Subcutaneous abdominal adipose tissue (tissue), 5 donors: ENCODE results near the gene SCAMP5.

ENCODE experiments used
- H3K27ac ChIP-seq: one replicate; pipeline ENCODE4 v1.7.0; 2013; ENCODE audit warnings: low read depth, mild to moderate bottlenecking, inconsistent platforms, low read length, moderate library complexity
- H3K27me3 ChIP-seq, 5 donors: one replicate each; pipeline ENCODE4 v1.7.0; 2013; ENCODE audit warnings: low read length in 5 of 5, inconsistent platforms in 1 of 5; ENCODE audit not compliant: control insufficient read depth in 5 of 5, insufficient read depth in 4 of 5
- H3K36me3 ChIP-seq, 5 donors: one replicate each; pipeline ENCODE4 v1.7.0; 2013; ENCODE audit warnings: low read length in 5 of 5; ENCODE audit not compliant: control insufficient read depth in 5 of 5, insufficient read depth in 5 of 5
- H3K4me1 ChIP-seq, 5 donors: one replicate each; pipeline ENCODE4 v1.7.0; 2013; ENCODE audit warnings: low read length in 5 of 5, mild to moderate bottlenecking in 3 of 5, moderate library complexity in 1 of 5; ENCODE audit not compliant: control insufficient read depth in 5 of 5, insufficient read depth in 5 of 5
- H3K4me3 ChIP-seq, 5 donors: one replicate each; pipeline ENCODE4 v1.7.0; 2013; ENCODE audit warnings: low read length in 5 of 5, low read depth in 1 of 5
- H3K9ac ChIP-seq, 5 donors: one replicate each; pipeline ENCODE4 v1.7.0; 2013; ENCODE audit warnings: low read length in 5 of 5, mild to moderate bottlenecking in 4 of 5, moderate library complexity in 3 of 5
- H3K9me3 ChIP-seq, 5 donors: one replicate each; pipeline ENCODE4 v1.7.0; 2013; ENCODE audit warnings: low read length in 5 of 5; ENCODE audit not compliant: control insufficient read depth in 5 of 5
- donor health status: healthy.
- donor health status: healthy.
- donor health status: healthy.
- donor health status: healthy.
- donor health status: healthy.

SCAMP5 gene

DNA sequence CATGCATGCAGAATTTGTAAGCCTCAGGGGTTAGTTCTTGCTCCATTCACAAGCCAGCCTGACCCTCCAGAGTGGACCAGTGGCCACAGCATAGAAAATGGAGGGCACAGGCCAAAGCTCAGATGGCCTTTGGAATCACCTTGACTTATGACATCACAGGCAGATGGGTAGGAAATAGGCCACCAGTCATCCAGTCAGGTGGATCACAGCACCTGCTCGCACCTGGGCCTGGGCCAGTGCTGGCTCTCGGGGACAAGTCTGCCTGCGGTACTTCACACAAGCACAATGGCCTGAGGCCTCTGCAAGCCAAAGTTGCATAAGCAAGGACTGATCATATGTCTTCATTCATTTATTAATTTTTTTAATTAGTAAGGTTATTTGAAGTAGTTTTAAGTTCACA, 67.3 kb downstream of the SCAMP5 start:
- H3K4me3 ChIP-seq = no peak overlapping the region
- no peak overlapping the region for H3K9ac ChIP-seq
- no peaks in the 10 kb centered on the region for H3K9me3 ChIP-seq
- no peak overlapping the region for H3K27ac ChIP-seq
- H3K36me3 ChIP-seq = no peaks in the 10 kb centered on the region
- H3K4me1 ChIP-seq = peaks cover 0 to 32% (median 18%) of the 10 kb centered on the region in 5 donors
- H3K27me3 ChIP-seq = no peaks in the 10 kb centered on the region

DNA sequence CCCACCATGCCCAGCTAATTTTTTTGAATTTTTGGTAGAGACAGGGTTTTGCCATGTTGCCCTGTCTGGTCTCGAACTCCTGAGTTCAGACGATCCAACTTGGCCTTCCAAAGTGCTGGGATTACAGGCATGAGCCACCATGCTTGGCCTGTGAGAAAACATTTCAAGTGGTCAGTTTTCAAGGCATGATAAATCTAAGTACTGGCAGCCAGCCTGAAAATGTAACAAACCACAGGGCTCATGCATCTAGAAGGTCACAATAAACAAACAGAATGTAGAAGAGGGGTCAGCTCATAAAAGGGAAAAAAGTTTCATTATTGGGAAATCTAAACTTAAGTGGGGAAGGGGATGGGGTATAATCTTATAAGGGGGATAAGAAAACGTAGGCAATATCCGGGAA, 68.0 kb downstream of the SCAMP5 start:
- Histone ChIP-seq H3K4me3 (no peak overlapping the region), H3K9me3 (no peaks in the 10 kb centered on the region), H3K4me1 (peaks cover 0 to 29% (median 13%) of the 10 kb centered on the region in 5 donors), H3K9ac (no peak overlapping the region), H3K27ac (no peak overlapping the region), H3K27me3 (no peaks in the 10 kb centered on the region), H3K36me3 (peaks cover 0 to 2% (median 0%) of the 10 kb centered on the region in 5 donors)

GRCh38 chr15:75063889-75064288, 68.5 kb downstream of the SCAMP5 start:
- no peak overlapping the region for H3K27ac ChIP-seq
- H3K9ac ChIP-seq = no peak overlapping the region
- no peaks in the 10 kb centered on the region for H3K9me3 ChIP-seq
- peaks cover 0 to 2% (median 0%) of the 10 kb centered on the region in 5 donors for H3K36me3 ChIP-seq
- H3K4me1 ChIP-seq = peaks cover 0 to 29% (median 13%) of the 10 kb centered on the region in 5 donors
- no peaks in the 10 kb centered on the region for H3K27me3 ChIP-seq
- H3K4me3 ChIP-seq = no peak overlapping the region

DNA sequence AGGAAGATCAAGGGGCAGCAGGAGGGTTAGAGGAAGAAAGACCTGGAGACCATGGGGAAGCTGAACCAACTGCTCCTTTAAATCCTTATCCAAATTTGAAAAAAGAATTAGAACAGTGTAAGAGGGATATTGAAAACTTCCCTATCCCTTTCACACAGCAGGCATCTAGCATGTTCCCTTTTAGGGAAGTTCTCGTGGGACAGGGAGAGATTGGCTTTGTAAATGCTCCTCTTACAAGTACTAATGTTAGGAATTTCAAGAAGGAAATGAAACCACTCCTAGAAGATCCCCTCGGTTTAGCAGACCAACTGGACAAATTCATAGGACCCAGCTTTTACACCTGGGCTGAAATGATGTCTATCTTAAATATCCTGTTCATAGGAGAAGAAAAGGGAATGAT, 69.5 kb downstream of the SCAMP5 start:
- peaks cover 0 to 36% (median 13%) of the 10 kb centered on the region in 5 donors for H3K4me1 ChIP-seq
- H3K27ac ChIP-seq = no peak overlapping the region

DNA sequence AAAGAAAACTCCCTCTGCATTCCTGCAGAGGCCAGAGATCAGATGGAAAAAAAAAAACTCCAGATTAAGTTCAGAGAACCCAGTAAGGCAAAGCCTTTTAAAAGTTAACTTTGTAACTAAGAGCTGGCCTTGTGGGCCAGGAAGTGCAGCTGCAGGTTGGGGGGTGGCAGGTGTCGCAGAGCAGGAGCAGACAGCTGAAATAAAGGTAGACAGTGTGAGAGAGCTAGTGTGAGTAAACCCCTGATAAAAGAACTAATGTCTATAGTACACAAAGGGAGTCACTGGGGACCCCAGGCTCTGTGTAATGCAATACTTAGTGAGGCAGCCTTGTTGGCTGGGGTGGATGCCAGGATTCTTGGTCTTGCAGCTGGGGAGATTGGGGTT, 70.1 kb downstream of the SCAMP5 start:
- Histone ChIP-seq H3K4me3 (no peak overlapping the region), H3K36me3 (peaks cover 0 to 2% (median 0%) of the 10 kb centered on the region in 5 donors), H3K27me3 (no peaks in the 10 kb centered on the region), H3K9me3 (no peaks in the 10 kb centered on the region), H3K27ac (no peak overlapping the region), H3K9ac (no peak overlapping the region), H3K4me1 (peaks cover 3 to 41% (median 13%) of the 10 kb centered on the region in 5 donors)

More for the DNA sequence above, 69.5 kb downstream of the SCAMP5 start:
- Histone ChIP-seq H3K27me3 (no peaks in the 10 kb centered on the region), H3K9ac (no peak overlapping the region), H3K36me3 (peaks cover 0 to 2% (median 0%) of the 10 kb centered on the region in 5 donors), H3K4me3 (no peak overlapping the region), H3K9me3 (no peaks in the 10 kb centered on the region)

GRCh38 chr15:75065851-75066509, 70.6 kb downstream of the SCAMP5 start:
- no peak overlapping the region for H3K27ac ChIP-seq

GRCh38 chr15:75067123-75067830, 71.9 kb downstream of the SCAMP5 start:
- H3K9me3 ChIP-seq = no peaks in the 10 kb centered on the region
- no peak overlapping the region for H3K4me3 ChIP-seq
- no peak overlapping the region for H3K27ac ChIP-seq
- H3K27me3 ChIP-seq = no peaks in the 10 kb centered on the region
- peaks cover 0 to 2% (median 0%) of the 10 kb centered on the region in 5 donors for H3K36me3 ChIP-seq
- peaks cover 3 to 41% (median 13%) of the 10 kb centered on the region in 5 donors for H3K4me1 ChIP-seq
- no peak overlapping the region for H3K9ac ChIP-seq

More at GRCh38 chr15:75065851-75066509, 70.6 kb downstream of the SCAMP5 start:
- Histone ChIP-seq H3K4me3 (no peak overlapping the region), H3K9me3 (no peaks in the 10 kb centered on the region), H3K27me3 (no peaks in the 10 kb centered on the region), H3K4me1 (peaks cover 3 to 41% (median 13%) of the 10 kb centered on the region in 5 donors), H3K36me3 (peaks cover 0 to 2% (median 0%) of the 10 kb centered on the region in 5 donors), H3K9ac (no peak overlapping the region)

- Histone ChIP-seq H3K36me3 (peaks cover 0 to 2% (median 0%) of the 10 kb centered on the region in 5 donors), H3K27ac (no peak overlapping the region), H3K9me3 (no peaks in the 10 kb centered on the region), H3K4me1 (peaks cover 3 to 48% (median 13%) of the 10 kb centered on the region in 5 donors), H3K9ac (no peak overlapping the region), H3K4me3 (no peak overlapping the region), H3K27me3 (no peaks in the 10 kb centered on the region)
Observed at GRCh38 chr15:75068748-75069147, 73.4 kb downstream of the SCAMP5 start.

- Histone ChIP-seq H3K36me3 (peaks cover 0 to 2% (median 0%) of the 10 kb centered on the region in 5 donors), H3K9ac (no peak overlapping the region), H3K4me3 (no peak overlapping the region), H3K27me3 (no peaks in the 10 kb centered on the region), H3K9me3 (no peaks in the 10 kb centered on the region), H3K4me1 (peaks cover 3 to 45% (median 13%) of the 10 kb centered on the region in 5 donors), H3K27ac (no peak overlapping the region)
Observed at GRCh38 chr15:75069301-75069925, 74.0 kb downstream of the SCAMP5 start.

DNA sequence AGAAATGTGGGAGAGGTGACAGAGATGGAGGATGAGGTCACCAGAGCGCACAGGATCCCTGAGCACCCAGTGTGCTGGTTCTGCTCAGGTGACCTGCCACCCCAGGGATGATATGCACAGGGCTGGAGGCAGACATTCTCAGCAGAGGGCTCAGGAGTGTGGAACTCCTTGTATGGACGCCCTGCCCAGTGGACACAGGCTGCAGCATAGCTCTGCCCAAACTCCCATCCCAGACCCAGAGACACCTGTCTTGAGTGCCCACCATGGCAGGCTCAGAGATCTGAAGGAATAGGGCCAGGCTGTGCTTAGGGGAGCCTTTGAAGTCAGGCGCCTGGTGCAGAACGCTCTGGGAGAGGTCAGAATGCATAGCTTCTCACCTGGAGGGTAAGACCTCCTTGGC, 75.3 kb downstream of the SCAMP5 start:
- Histone ChIP-seq H3K4me1 (peaks cover 2 to 32% (median 5%) of the 10 kb centered on the region in 5 donors), H3K9ac (no peak overlapping the region), H3K36me3 (peaks cover 0 to 2% (median 0%) of the 10 kb centered on the region in 5 donors), H3K4me3 (no peak overlapping the region), H3K27me3 (no peaks in the 10 kb centered on the region), H3K27ac (no peak overlapping the region), H3K9me3 (peaks cover 0 to under 1% (median 0%) of the 10 kb centered on the region in 5 donors)
